NCI-H2196 treated with DMSO at 0.1 percent for 48 hours (cell line): ENCODE data around the gene LHX4.
"Not testable (repeated sequence)": the region's sequence is repeated elsewhere in the genome, so short reads cannot be mapped to it uniquely, and the experiment has no call there.

ENCODE experiments used
- DNase-seq: peaks from one replicate; lab custom pipeline; 2025; ENCODE audit not compliant: unreplicated experiment; lab: John Stamatoyannopoulos, UW

LHX4 gene

DNA sequence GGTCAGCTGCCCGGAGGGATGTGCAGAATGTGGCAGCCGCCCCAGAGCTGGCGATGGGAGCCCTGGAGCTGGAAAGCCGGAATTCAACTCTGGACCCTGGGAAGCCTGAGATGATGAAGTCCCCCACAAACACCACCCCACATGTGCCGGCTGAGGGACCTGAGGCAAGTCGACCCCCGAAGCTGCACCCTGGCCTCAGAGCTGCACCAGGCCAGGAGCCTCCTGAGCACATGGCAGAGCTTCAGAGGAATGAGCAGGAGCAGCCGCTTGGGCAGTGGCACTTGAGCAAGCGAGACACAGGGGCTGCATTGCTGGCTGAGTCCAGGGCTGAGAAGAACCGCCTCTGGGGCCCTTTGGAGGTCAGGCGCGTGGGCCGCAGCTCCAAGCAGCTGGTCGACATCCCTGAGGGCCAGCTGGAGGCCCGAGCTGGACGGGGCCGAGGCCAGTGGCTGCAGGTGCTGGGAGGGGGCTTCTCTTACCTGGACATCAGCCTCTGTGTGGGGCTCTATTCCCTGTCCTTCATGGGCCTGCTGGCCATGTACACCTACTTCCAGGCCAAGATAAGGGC lies 33.5 kb upstream of the LHX4 start:
- no peak for DNase-seq

- no peak for DNase-seq
These were observed 32.8 kb upstream of the LHX4 start for GRCh38 chr1:180197231-180197630.

- DNase-seq, result no peak
These were observed 31.9 kb upstream of the LHX4 start for GRCh38 chr1:180198196-180198595.

GRCh38 chr1:180198611-180199010 lies 31.5 kb upstream of the LHX4 start:
- no peak for DNase-seq

- DNase-seq, result no peak
These were observed 31.0 kb upstream of the LHX4 start for GRCh38 chr1:180199018-180199417.

DNA sequence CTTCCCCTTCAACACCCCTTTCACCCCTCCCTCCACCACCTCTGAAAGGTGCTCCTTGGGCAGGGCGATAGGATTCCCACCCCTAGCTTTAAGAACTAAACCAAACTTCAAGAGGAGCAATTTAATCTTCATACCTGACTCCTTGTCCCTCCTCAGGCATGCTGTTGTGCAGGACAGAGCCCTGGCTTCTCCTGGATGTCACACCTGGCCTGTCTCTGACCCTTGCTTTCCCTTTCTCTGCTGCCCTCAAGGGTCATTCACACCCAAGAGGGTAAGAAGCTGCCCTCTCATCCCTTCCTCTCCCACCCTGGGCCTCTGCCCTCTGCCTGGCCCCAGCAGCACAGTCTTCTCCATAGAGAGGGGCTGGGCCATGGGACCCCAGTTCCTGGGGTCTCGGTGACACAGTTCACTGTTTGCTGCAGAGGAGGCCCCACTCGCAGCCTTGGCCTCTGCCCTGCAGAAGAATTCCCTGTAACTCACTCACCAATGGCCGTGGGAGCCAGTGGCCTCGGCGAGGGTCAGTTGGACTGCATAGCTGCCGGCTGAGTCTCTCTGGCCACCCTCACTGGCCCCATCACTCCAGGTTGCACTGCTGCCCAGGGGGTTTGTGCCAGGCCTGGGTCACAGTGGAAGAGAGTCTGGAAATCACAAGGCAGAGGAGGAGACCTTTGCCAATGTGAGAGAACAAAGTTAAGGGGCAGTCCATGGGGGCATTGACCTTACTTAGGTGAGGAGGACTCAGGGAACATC lies 28.4 kb upstream of the LHX4 start:
- DNase-seq, result no peak

DNA sequence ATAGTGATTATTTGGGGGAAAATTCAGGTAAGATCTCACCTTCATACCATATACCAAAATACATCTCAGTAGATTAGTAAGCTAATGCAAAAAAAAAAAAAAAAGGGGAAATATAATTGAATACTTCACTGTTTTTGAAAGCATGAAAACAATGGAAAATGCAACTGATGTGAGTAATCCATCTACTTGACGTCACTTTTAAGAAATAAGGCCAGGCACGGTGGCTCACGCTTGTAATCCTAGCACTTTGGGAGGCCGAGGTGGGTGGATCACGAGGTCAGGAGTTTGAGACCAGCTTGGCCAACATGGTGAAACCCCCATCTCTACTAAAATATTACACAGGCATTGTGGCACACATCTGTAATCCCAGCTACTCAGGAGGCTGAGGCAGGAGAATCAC lies 27.5 kb upstream of the LHX4 start:
- DNase-seq, result not testable (repeated sequence)

DNA sequence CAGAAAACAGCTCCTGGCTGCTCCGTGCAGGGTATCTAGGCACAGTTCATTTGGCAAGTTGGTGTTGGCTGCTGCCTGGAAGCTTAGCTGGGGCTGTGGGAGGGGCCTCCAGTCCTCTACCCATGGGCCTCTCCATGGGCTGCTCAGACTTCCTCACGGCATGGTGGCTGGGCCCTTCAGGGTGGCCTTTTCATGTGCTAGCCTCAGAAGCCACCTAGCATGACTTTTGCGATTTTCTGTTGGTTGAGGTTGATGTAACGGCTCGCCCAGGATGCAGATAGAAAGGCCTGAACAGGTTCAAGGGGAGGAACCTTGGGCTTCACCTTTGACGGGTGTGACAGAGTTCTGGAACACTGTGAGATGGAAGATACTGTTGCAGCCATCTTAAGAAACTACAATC lies 25.8 kb upstream of the LHX4 start:
- no peak for DNase-seq

DNA sequence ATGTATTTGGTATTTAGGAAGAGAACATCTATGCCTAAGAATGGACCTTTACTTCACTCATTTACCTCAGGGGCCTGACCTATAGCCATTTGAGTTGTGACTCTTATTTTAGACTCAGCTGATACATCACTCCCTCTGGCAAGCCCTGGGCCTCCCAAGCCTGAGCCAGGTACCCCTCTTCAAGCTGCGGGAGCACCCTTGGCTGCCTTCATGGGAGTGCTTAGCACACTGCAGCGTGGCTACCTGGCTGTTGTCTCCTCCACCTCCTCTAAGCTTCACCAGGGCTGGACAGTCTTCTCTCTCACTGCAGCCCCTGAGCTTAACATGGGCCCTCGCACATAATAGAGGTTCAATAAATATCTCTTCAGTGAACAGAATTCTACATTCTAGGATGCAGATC lies 23.5 kb upstream of the LHX4 start:
- no peak for DNase-seq

DNA sequence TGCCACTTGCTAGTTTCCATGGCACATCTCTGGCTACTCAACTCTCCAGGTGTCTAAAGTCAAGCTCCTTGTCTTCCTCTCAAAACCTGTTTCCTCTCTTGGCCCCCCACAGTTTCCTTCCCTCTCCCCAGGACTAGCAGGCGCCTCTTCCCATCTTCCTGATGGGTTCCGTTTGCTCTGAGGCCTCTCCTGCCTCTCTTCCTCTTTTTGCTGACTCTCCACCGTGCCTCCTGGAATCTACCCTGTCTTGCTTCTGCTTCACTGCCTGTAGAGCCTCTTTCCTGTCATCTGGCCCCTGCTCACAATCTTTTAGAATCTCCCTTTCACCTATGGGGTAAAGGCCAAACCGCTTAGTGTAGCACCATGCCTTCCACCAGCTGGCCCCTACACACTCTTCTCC lies 21.8 kb upstream of the LHX4 start:
- DNase-seq, result no peak

GRCh38 chr1:180210008-180210620 lies 19.9 kb upstream of the LHX4 start:
- no peak for DNase-seq

GRCh38 chr1:180211156-180211859 lies 18.8 kb upstream of the LHX4 start:
- DNase-seq, result no peak

- DNase-seq, result no peak
These were observed 18.2 kb upstream of the LHX4 start for GRCh38 chr1:180211860-180212229.

- DNase-seq, result no peak
These were observed 16.5 kb upstream of the LHX4 start for GRCh38 chr1:180213401-180214170.

DNA sequence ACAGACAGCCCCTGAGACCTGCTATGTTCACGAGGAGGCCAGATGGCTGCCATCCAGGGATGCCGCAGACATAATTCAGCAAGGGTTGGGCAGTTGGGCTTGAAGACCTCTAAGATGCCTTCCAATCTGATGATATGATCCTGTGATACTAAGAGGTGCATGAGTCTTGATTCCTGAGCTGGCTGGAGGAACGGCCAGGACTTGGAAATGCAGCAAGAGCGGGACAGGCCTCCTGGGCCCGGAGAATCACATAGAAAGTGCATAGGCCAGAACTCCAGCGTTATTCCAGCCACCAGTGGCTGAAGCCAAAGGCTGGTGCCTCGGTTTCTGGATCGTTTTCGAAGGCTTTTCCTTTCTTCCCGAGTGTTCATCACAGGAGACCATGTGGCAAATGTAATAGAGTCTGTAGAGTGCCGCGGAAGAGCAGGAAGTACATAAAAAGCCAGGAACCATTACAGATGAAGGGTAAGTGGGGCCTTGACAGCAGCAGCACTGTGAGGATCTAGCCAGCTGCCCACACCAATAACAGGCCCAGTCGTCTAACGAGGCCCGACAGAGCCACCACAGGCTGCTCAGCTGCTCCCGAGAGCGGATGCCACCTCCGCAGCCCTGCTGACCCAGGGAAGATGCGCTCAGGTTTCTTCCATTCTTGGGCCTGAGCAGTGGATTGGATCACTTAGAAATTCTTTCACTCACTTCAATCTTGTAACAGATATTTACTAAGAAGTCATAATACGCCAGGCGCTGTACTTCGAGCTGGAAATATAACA lies 14.0 kb upstream of the LHX4 start:
- DNase-seq, result no peak

DNA sequence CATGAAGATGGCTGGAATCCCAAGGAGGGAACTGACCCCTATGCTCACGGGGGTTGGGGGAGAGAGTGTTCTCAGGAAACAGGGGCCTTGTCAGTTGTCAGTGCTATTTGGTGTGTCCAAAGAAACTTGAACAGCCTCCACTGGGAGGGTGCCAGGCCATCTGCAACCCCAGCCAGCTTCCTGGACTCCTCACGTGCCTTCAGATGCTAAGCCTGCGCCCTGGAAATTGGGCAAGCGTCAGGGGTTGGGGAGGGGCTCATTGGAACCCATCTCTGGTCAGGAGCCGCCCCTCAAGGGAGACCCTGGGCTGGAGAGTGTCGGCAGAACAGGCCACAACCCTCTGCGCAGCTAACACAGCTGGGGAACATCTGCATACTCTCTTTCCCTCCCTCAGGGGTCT lies 13.1 kb upstream of the LHX4 start:
- no peak for DNase-seq

DNA sequence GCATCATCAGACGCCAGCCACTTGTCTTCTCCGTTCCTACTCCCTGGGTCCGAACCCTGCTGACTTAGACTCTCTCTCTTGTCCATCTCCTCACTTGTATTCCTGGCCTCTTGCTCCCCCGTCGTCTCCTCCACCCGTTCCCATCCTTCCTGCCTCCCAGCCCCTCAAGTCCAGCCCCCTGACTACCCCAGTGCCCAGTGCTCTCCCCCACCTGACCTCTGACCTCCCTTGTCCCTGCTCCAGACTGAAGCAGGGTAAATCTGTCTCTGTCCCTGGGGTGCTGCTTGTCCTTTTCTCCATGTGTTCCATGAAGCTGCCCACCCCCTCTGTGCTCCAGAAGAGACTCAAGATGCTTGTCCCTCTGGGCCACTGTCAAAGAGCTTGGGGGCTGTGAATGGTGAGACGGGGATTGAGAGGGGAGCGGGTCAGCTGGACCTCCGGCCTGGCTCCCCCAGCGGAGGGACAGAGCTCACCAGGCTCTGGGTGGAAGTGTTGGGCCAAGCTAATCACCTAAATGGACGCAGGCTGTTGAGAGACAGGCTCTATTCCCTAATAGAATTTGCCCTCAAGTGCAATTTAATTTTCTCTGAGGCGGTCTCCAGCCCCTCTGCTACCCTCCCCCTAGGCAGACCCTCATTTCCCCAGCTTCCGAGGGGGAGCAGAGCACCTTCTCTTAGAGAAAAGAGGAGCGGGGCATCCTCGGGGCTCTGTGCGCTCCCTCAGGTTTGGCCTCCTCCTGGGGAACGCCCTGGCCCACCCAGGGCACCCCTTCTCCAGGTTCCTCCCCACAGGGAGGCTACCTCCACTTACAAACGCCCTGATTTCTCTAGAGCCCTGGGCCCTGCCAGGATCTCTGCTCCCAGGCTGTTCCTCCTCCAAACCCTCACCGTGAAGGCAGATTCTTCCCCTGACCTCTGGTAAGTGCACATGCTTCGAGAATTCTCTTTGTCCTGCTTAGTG lies 11.0 kb upstream of the LHX4 start:
- DNase-seq, result no peak

- no peak for DNase-seq
These were observed 10.3 kb upstream of the LHX4 start for GRCh38 chr1:180219776-180220175.

DNA sequence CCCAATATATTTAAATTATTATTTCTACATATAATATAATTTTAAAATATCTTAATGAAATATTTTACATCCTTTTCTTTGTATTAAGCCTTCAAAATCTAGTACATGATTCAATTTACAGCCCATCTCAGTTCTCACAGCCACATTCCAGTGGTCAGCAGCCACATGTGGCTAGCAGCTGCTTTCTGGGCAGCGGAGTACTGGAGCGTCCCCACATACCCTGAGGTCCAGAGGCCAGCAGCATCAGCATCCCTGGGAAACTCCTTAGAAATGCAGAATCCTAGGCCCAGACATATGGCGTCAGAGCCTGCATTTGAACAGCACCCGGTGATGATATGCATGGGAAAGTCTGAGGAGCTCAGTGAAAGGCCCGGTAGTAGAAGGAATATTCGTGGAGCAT lies 8.6 kb upstream of the LHX4 start:
- no peak for DNase-seq
